Activated CD8-positive, alpha-beta T cell treated with anti-CD3 and anti-CD28 coated beads for 36 hours (primary cell): ENCODE measurements around the gene IL21R. TPM values are rescaled to one million over a fixed set of nuclear protein-coding genes. Genes with fewer than 3 reads are reported as not detected.

ENCODE experiments used
- ATAC-seq: fragments of 200-7000 bp; cut with Tn5 transposase; one replicate; pipeline ENCODE4 v1.10.0; 2021; ENCODE audit warnings: mild to moderate bottlenecking, moderate library complexity
- CTCF ChIA-PET: fragments of 350-600 bp; sonication (Branson Sonifier 250); formaldehyde crosslinking; loops from one replicate; lab custom pipeline; 2021; ENCODE audit warnings: antibody characterized with exemption; lab: Charles Lee
- POLR2A ChIA-PET: fragments of 350-600 bp; sonication (Branson Sonifier 250); formaldehyde crosslinking; loops from one replicate; lab custom pipeline; 2021; ENCODE audit warnings: antibody characterized with exemption; lab: Charles Lee
- DNase-seq: peaks from one replicate; pipeline ENCODE4 v3.0.0-alpha.2; 2020
- H3K27ac Mint-ChIP-seq: one replicate; pipeline ENCODE4 v1.8.0; 2021; ENCODE audit warnings: mild to moderate bottlenecking, mixed read lengths
- H3K27me3 Mint-ChIP-seq: one replicate; pipeline ENCODE4 v1.8.0; 2021; ENCODE audit warnings: mixed read lengths
- H3K36me3 Mint-ChIP-seq: one replicate; pipeline ENCODE4 v1.8.0; 2021; ENCODE audit warnings: low read depth, mixed read lengths
- H3K4me1 Mint-ChIP-seq: one replicate; pipeline ENCODE4 v1.8.0; 2021; ENCODE audit warnings: low read depth, mixed read lengths
- H3K4me3 Mint-ChIP-seq: one replicate; pipeline ENCODE4 v1.8.0; 2021; ENCODE audit warnings: mild to moderate bottlenecking, moderate library complexity, mixed read lengths
- H3K9me3 Mint-ChIP-seq: one replicate; pipeline ENCODE4 v1.8.0; 2021; ENCODE audit warnings: mixed read lengths
- CTCF ChIP-seq: fragments of 200-600 bp; IDR thresholded peaks from one replicate; pipeline ENCODE4 v1.8.0; 2022; ENCODE audit warnings: antibody characterized with exemption, mild to moderate bottlenecking
- intact Hi-C: fragments of 100-400 bp; cut with micrococcal nuclease; formaldehyde crosslinking; loops from one replicate; pipeline ENCODE4 v1.10.0; 2022
- total RNA-seq, 2 experiments: library from RNA; stranded (reverse); gene quantifications; one replicate each; pipeline ENCODE4 v1.2.3, GENCODE V29; 2021

IL21R gene
- 10 to 100 TPM; 95.6 to 97.2 TPM for total RNA-seq

DNA sequence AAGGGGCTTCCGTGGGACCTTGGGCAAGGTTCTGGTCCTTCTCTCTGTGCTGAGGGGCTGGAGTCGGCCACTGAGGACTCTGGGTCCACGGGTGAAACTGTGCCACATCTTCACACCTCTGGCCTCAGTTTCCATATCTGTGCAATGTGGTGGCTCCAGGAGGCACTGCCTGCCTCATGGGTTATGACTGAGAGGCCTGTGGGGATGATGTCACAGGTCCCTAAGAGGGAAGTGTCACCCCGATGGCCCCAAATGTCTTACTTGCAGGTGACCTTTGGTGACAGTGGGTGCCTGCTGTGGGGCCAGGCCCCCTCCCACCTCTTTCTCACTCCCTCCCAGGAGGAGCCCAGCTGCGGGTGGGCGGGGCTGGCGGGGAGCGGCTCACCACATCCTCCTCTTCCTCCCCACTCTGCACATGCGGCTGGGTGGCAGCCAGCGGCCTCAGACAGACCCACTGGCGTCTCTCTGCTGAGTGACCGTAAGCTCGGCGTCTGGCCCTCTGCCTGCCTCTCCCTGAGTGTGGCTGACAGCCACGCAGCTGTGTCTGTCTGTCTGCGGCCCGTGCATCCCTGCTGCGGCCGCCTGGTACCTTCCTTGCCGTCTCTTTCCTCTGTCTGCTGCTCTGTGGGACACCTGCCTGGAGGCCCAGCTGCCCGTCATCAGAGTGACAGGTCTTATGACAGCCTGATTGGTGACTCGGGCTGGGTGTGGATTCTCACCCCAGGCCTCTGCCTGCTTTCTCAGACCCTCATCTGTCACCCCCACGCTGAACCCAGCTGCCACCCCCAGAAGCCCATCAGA is at the start of gene IL21R:
TSS of gene IL21R (plus strand) at position 407 of the 801 bp plus-strand sequence. CDS start 27,898 bp downstream, outside the sequence.
- H3K36me3 Mint-ChIP-seq: peaks cover 48% of the 10 kb centered on the region
- DNase-seq (peak; percentile 95), ATAC-seq (peak; percentile 74)
- ChIA-PET POLR2A (interaction anchor here (0.7 to 10.5 kb wide), 17 partner anchors 10 to 170 kb away, joined by 3 to 168 read pairs (median 9); partner anchors contain the start of gene IL4R), CTCF (interaction anchor here (1.0 to 9.3 kb wide), 7 partner anchors 10 to 168 kb away, joined by 3 to 92 read pairs (median 6); no protein-coding TSS in a partner anchor)
- H3K27me3 Mint-ChIP-seq: no peaks in the 10 kb centered on the region
- peak within 1 kb of the TSS; percentile 96 for H3K27ac Mint-ChIP-seq
- H3K4me3 Mint-ChIP-seq: peak within 1 kb of the TSS; percentile 99
- peaks cover 37% of the 10 kb centered on the region for H3K4me1 Mint-ChIP-seq
- H3K9me3 Mint-ChIP-seq: no peaks in the 10 kb centered on the region
- intact Hi-C loops: loop anchor here (2.0 kb wide), 1 partner anchor 25 kb away; no protein-coding TSS in a partner anchor
- no peak for TF ChIP-seq CTCF

GRCh38 chr16:27353853-27354252 is 48.1 kb upstream of the IL21R start:
- H3K36me3 Mint-ChIP-seq: peaks cover 92% of the 10 kb centered on the region
- peaks cover 15% of the 10 kb centered on the region for H3K4me1 Mint-ChIP-seq
- POLR2A ChIA-PET: no interaction called here

DNA sequence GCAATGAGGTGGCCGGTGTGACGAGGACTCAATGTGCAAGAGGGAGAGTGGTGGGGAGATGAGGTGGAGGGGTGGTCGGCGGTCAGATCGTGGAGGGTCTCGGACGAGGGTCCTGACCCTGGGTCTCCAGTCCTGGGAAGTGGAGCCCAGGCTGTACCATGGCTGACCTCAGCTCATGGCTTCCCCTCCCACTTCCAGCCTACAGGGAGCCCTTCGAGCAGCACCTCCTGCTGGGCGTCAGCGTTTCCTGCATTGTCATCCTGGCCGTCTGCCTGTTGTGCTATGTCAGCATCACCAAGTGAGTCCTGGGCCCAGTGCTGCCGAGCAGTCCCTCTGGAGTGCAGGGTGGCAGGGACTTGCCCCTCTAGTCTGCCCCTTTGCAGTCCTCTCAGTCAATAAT is 46.4 kb upstream of the IL21R start:
- intact Hi-C loops: no loop called here
- POLR2A ChIA-PET: interaction anchor here (0.8 to 1.2 kb wide), 7 partner anchors 8 to 147 kb away, joined by 3 to 6 read pairs (median 4); partner anchors contain the start of gene IL21R

More at GRCh38 chr16:27353853-27354252, 48.1 kb upstream of the IL21R start:
- no peak for TF ChIP-seq CTCF
- intact Hi-C loops: no loop called here
- H3K4me3 Mint-ChIP-seq: no peak overlapping the region
- peak overlapping the region; percentile 38 for H3K27ac Mint-ChIP-seq
- no peak for ATAC-seq
- CTCF ChIA-PET: interaction anchor here (2.8 to 4.4 kb wide), 2 partner anchors 14 to 118 kb away, joined by 8 to 21 read pairs; no protein-coding TSS in a partner anchor
- no peak for DNase-seq
- no peaks in the 10 kb centered on the region for H3K27me3 Mint-ChIP-seq
- no peaks in the 10 kb centered on the region for H3K9me3 Mint-ChIP-seq

GRCh38 chr16:27356794-27357193 is 45.2 kb upstream of the IL21R start:
- ChIA-PET CTCF (interaction anchor here (0.9 to 4.4 kb wide), 5 partner anchors 11 to 178 kb away, joined by 3 to 21 read pairs (median 8); no protein-coding TSS in a partner anchor), POLR2A (interaction anchor here (0.6 to 1.2 kb wide), 3 partner anchors 9 to 122 kb away, joined by 3 to 4 read pairs (median 3); no protein-coding TSS in a partner anchor)
- ATAC-seq (no peak), DNase-seq (no peak)
- peaks cover 90% of the 10 kb centered on the region for H3K36me3 Mint-ChIP-seq
- H3K9me3 Mint-ChIP-seq: peaks cover 5% of the 10 kb centered on the region
- no peak for TF ChIP-seq CTCF
- H3K27ac Mint-ChIP-seq: no peak overlapping the region
- no peaks in the 10 kb centered on the region for H3K27me3 Mint-ChIP-seq
- H3K4me1 Mint-ChIP-seq: peaks cover 8% of the 10 kb centered on the region
- intact Hi-C loops: no loop called here
- no peak overlapping the region for H3K4me3 Mint-ChIP-seq

More for the DNA sequence above, 46.4 kb upstream of the IL21R start:
- H3K4me3 Mint-ChIP-seq: no peak overlapping the region
- H3K27ac Mint-ChIP-seq: peak overlapping the region; percentile 62
- DNase-seq (peak; percentile 57), ATAC-seq (peak; percentile 69)
- peaks cover 5% of the 10 kb centered on the region for H3K9me3 Mint-ChIP-seq
- H3K36me3 Mint-ChIP-seq: peaks cover 91% of the 10 kb centered on the region
- TF ChIP-seq CTCF: no peak
- peaks cover 13% of the 10 kb centered on the region for H3K4me1 Mint-ChIP-seq
- CTCF ChIA-PET: interaction anchor here (0.6 to 4.4 kb wide), 11 partner anchors 10 to 176 kb away, joined by 3 to 21 read pairs (median 3); no protein-coding TSS in a partner anchor
- H3K27me3 Mint-ChIP-seq: no peaks in the 10 kb centered on the region
